Fibroblast of upper back skin (primary cell): ENCODE results near the gene SSUH2.

Experiments used
- DNase-seq: peaks from one replicate; pipeline ENCODE4 v3.0.0-alpha.2; 2013

Gene SSUH2

GRCh38 chr3:8639659-8640000 is 5.0 kb downstream of the SSUH2 start:
- no peak for DNase-seq

- no peak for DNase-seq
Observed at GRCh38 chr3:8638994-8639658, 5.5 kb downstream of the SSUH2 start.

- DNase-seq: no peak
Observed at GRCh38 chr3:8637348-8637747, 7.2 kb downstream of the SSUH2 start.

GRCh38 chr3:8635631-8636030 is 9.0 kb downstream of the SSUH2 start:
- DNase-seq: no peak

DNA sequence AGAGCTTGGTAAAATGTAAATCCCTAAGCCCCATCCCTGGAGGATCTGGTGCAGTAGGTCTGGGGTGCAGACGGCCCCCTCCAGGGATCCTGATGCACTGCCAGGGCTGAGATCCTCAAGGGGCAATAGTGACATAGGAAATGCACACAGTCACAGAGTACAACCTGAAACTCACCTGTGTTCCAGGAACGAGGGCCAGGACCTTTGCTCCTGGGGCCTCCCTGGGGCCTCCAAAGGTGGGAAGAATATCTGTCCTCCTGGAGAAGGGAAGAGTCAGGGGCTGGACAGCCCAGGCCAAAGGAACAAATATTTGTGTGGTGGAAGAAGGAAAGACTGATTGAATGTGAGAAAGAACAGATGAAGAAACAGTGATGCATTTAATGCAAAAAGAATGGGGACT is 9.5 kb downstream of the SSUH2 start:
- DNase-seq: no peak

GRCh38 chr3:8632402-8633237 is 12.0 kb downstream of the SSUH2 start:
- DNase-seq: no peak

- no peak for DNase-seq
Observed at GRCh38 chr3:8631661-8632060, 12.9 kb downstream of the SSUH2 start.

DNA sequence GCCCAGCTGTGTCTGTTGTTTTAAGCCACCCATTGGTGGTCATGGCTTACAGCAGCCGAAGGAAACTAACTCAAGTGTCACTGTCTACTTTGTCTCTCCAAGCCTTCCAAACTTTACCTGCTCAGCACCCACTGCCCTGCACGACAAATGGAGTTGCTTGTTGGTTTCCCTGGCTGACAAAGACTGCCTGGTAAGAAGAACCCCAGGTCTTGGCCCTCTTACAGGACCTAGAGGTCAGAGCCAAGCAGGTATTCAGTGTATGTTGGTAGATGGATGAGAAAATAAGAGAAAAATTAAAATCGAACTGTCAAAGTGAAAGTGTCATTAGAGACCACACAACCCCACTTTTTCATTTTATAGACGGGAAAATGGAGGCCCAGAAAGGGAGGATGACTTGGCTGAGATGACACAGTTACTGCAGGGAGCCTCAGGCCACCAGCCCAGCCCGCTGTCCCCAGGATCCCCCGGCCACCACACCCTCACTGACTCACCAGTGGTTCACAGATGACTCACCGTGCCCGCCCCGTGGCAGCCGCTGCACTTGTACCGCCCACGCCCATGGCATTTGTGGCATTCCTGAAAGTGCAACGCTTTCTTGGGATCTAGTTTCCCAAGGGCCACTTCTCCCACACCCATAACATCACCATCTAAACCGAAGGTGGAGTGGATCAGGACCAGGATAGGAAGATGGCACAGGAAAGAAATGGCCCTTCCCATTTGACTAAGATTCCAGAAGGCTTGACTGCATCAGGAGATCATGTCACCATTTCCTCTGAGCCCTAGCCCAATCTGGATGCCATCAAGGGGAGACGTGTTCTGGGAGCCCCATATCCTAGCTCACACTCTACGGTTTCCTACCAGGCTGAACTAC is 15.2 kb downstream of the SSUH2 start:
- DNase-seq: peak; percentile 11

- no peak for DNase-seq
Observed at GRCh38 chr3:8627949-8628348, 16.6 kb downstream of the SSUH2 start.

- no peak for DNase-seq
Observed at GRCh38 chr3:8627201-8627940, 17.2 kb downstream of the SSUH2 start.

DNA sequence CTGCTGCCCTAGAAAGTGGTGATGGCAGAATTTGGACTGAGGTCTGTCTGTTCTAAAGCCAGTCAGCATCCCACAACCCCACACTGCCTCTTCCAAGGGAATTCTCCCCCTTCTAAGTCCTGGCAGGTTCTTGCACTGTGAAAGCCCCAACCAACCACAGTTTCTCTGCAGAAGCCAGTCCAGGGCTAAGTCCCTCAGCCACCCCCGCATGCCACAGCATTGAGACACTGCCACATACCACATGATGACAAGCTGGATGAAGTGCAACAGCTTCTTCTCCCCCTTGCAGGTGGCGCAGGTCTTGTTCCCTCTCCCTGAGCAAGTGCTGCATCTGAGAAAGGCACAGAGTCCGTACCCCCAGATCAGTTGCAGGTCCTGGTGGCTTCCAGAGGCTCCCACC is 18.6 kb downstream of the SSUH2 start:
- DNase-seq: peak; percentile 39

- no peak for DNase-seq
Observed at GRCh38 chr3:8624612-8625011, 20.0 kb downstream of the SSUH2 start.

- DNase-seq: no peak
Observed at GRCh38 chr3:8623741-8624140, 20.9 kb downstream of the SSUH2 start.

- DNase-seq: peak; percentile 74
Observed at GRCh38 chr3:8622873-8623691, 21.5 kb downstream of the SSUH2 start.

DNA sequence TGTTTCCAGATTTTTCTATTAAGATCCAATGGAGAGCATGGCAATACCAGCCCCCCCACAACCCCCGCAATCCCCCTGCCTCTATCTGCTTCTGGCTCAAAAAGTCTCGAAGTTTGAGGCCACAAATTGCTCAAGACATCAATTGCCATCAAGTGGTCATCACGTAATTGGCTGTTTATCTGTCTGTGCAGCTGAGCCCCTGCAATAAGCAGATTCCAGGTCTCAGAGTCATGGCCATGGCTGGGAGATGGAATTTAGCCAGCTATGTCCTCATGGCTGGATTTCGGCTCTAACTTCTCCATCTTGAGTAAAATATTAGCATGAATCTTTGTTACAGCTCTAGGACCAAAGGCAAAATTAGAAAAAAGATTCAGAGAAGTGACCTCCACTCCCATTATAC is 22.7 kb downstream of the SSUH2 start:
- DNase-seq: peak; percentile 91

- no peak for DNase-seq
Observed at GRCh38 chr3:8621141-8621540, 23.5 kb downstream of the SSUH2 start.

DNA sequence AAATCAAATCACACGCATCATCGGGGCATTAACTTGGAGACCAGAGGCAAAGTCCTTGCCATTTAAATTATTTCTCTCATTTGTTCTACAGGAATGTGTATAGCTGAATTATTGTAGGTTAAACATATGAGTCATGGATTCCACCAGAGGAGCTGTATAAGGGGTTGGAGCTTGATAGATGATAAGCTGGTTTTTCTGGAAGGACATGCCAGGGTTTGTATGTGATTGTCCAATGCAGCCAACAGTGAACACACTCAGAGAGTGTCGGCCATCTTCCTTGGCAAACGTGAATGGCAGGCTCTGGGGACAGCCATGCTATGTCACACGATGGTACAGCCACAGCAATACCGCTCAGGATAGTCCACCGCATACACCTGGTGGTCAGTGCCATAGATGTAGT is 25.1 kb downstream of the SSUH2 start:
- DNase-seq: peak; percentile 86

- DNase-seq: no peak
Observed at GRCh38 chr3:8618950-8619349, 25.6 kb downstream of the SSUH2 start.

- no peak for DNase-seq
Observed at GRCh38 chr3:8617921-8618320, 26.7 kb downstream of the SSUH2 start.

DNA sequence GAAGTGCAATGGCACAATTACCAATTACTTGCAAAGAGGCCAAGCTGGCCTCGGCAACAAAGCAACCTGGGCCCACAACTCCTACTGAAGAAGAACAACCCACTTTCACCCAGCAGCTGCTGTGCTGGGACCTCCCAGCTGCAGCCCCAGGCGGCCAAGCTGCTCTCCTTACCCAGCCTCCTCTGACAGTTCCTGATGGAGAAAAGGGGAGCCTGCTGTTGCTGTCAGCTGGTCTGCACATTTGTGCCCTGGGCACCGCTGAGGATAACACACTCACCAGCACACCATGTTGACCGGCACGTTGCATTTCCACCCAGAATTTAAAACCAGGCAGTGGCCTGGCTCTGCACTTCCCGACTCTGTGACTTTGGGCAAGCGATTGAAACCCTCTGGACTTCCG is 33.6 kb downstream of the SSUH2 start:
- no peak for DNase-seq

DNA sequence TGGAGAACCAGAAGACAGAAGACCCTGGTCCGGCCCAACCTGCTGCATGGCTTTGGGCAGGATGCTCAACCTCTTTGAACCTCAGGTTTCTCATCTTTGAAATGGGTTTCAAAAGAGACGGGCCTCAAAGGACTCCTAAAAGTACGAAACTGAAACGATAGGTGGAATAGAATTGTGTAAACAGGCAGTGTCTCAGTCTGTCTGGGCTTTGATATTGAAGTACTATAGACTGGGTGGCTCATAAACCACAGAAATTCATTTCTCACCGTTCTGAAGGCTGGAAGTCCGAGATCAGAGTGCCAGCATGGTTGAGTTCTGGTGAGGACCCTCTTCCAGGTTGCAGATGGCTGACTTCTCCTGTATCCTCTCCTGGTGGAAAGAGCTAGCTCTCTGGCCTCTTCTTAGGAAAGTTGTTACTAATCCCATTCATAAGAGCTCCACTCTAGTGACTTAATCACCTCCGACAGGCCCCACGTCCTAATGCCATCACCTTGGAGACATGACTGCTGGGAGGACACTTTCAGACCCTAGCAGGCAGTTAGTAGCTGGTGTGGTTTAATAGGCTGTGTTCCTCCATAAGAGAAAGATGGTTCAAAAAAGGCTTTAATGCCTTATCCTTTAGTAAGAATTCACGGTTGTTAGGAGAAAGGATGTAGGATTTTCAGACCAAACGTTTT is 35.7 kb downstream of the SSUH2 start:
- DNase-seq: no peak
